Measurements from ENCODE around the gene PIH1D1.
"Not testable (repeated sequence)": the region's sequence is repeated elsewhere in the genome, so short reads cannot be mapped to it uniquely, and the experiment has no call there.

Gene PIH1D1

GRCh38 chr19:49453013-49453756 lies 1.6 kb upstream of the PIH1D1 start, which contains the start of gene ALDH16A1:
TSS of gene ALDH16A1 (plus strand) at chr19:49453225. CDS start at chr19:49453332, 107 bp downstream.
- H3K4me3 Mint-ChIP-seq = peak within 1 kb of the TSS; percentile 100
- H3K36me3 Mint-ChIP-seq (ENCODE audit: low read depth) = peaks cover 43% of the 10 kb centered on the region
- H3K27me3 Mint-ChIP-seq = no peaks in the 10 kb centered on the region
- peaks cover 45% of the 10 kb centered on the region for H3K4me1 Mint-ChIP-seq (ENCODE audit: low read depth)
- H3K9me3 Mint-ChIP-seq = no peaks in the 10 kb centered on the region
- H3K27ac Mint-ChIP-seq = peak within 1 kb of the TSS; percentile 100

GRCh38 chr19:49450405-49450804 lies 1.2 kb downstream of the PIH1D1 start:
- Mint-ChIP-seq H3K4me1 (ENCODE audit: low read depth) (peaks cover 45% of the 10 kb centered on the region), H3K36me3 (ENCODE audit: low read depth) (peaks cover 38% of the 10 kb centered on the region)

GRCh38 chr19:49448432-49448786 lies 3.2 kb downstream of the PIH1D1 start:
- H3K4me1 Mint-ChIP-seq (ENCODE audit: low read depth) = peaks cover 47% of the 10 kb centered on the region
- H3K27ac Mint-ChIP-seq = peak overlapping the region; percentile 28
- no peaks in the 10 kb centered on the region for H3K9me3 Mint-ChIP-seq
- H3K27me3 Mint-ChIP-seq = no peaks in the 10 kb centered on the region
- H3K36me3 Mint-ChIP-seq (ENCODE audit: low read depth) = peaks cover 38% of the 10 kb centered on the region
- H3K4me3 Mint-ChIP-seq = peak overlapping the region; percentile 52

More at GRCh38 chr19:49450405-49450804, 1.2 kb downstream of the PIH1D1 start:
- no peaks in the 10 kb centered on the region for H3K27me3 Mint-ChIP-seq
- no peaks in the 10 kb centered on the region for H3K9me3 Mint-ChIP-seq
- H3K27ac Mint-ChIP-seq = peak overlapping the region; percentile 69
- peak overlapping the region; percentile 100 for H3K4me3 Mint-ChIP-seq

- Mint-ChIP-seq H3K4me3 (no peak overlapping the region), H3K27ac (peak overlapping the region; percentile 28), H3K36me3 (ENCODE audit: low read depth) (peaks cover 38% of the 10 kb centered on the region), H3K9me3 (no peaks in the 10 kb centered on the region), H3K27me3 (no peaks in the 10 kb centered on the region), H3K4me1 (ENCODE audit: low read depth) (peaks cover 41% of the 10 kb centered on the region)
These were observed 3.9 kb downstream of the PIH1D1 start for GRCh38 chr19:49447485-49448431.

GRCh38 chr19:49445997-49446396 lies 5.6 kb downstream of the PIH1D1 start:
- Mint-ChIP-seq H3K4me3 (no peak overlapping the region), H3K9me3 (no peaks in the 10 kb centered on the region), H3K27me3 (peaks cover 15% of the 10 kb centered on the region), H3K36me3 (ENCODE audit: low read depth) (peaks cover 33% of the 10 kb centered on the region), H3K4me1 (ENCODE audit: low read depth) (peaks cover 42% of the 10 kb centered on the region), H3K27ac (no peak overlapping the region)

GRCh38 chr19:49444100-49444700 lies 7.4 kb downstream of the PIH1D1 start:
- peaks cover 24% of the 10 kb centered on the region for H3K36me3 Mint-ChIP-seq (ENCODE audit: low read depth)
- peaks cover 38% of the 10 kb centered on the region for H3K4me1 Mint-ChIP-seq (ENCODE audit: low read depth)
- H3K27me3 Mint-ChIP-seq = peaks cover 33% of the 10 kb centered on the region
- H3K4me3 Mint-ChIP-seq = peak overlapping the region; percentile 76
- H3K9me3 Mint-ChIP-seq = not testable (repeated sequence)
- H3K27ac Mint-ChIP-seq = peak overlapping the region; percentile 74

- H3K27me3 Mint-ChIP-seq = peaks cover 39% of the 10 kb centered on the region
- peak overlapping the region; percentile 88 for H3K27ac Mint-ChIP-seq
- peak overlapping the region; percentile 76 for H3K4me3 Mint-ChIP-seq
- H3K4me1 Mint-ChIP-seq (ENCODE audit: low read depth) = peaks cover 36% of the 10 kb centered on the region
- H3K36me3 Mint-ChIP-seq (ENCODE audit: low read depth) = peaks cover 18% of the 10 kb centered on the region
- no peaks in the 10 kb centered on the region for H3K9me3 Mint-ChIP-seq
These were observed 8.1 kb downstream of the PIH1D1 start for GRCh38 chr19:49443366-49444099.

- peak overlapping the region; percentile 76 for H3K4me3 Mint-ChIP-seq
- H3K36me3 Mint-ChIP-seq (ENCODE audit: low read depth) = peaks cover 12% of the 10 kb centered on the region
- no peaks in the 10 kb centered on the region for H3K9me3 Mint-ChIP-seq
- H3K4me1 Mint-ChIP-seq (ENCODE audit: low read depth) = peaks cover 31% of the 10 kb centered on the region
- H3K27ac Mint-ChIP-seq = peak overlapping the region; percentile 88
- H3K27me3 Mint-ChIP-seq = peaks cover 46% of the 10 kb centered on the region
These were observed 8.7 kb downstream of the PIH1D1 start for GRCh38 chr19:49442771-49443365.

GRCh38 chr19:49442354-49442753 lies 9.3 kb downstream of the PIH1D1 start:
- Mint-ChIP-seq H3K27me3 (peaks cover 51% of the 10 kb centered on the region), H3K27ac (no peak overlapping the region), H3K9me3 (no peaks in the 10 kb centered on the region), H3K36me3 (ENCODE audit: low read depth) (peaks cover 12% of the 10 kb centered on the region), H3K4me1 (ENCODE audit: low read depth) (peaks cover 31% of the 10 kb centered on the region), H3K4me3 (peak overlapping the region; percentile 76)

- Mint-ChIP-seq H3K4me3 (peak overlapping the region; percentile 76), H3K4me1 (ENCODE audit: low read depth) (peaks cover 32% of the 10 kb centered on the region), H3K36me3 (ENCODE audit: low read depth) (peaks cover 11% of the 10 kb centered on the region), H3K27ac (no peak overlapping the region), H3K9me3 (no peaks in the 10 kb centered on the region), H3K27me3 (peaks cover 55% of the 10 kb centered on the region)
These were observed 9.7 kb downstream of the PIH1D1 start for GRCh38 chr19:49441960-49442350.

GRCh38 chr19:49441210-49441959 lies 10.2 kb downstream of the PIH1D1 start, which contains the start of gene SLC17A7:
TSS of gene SLC17A7 (minus strand) at chr19:49441527. CDS start at chr19:49441379, 148 bp downstream.
- Mint-ChIP-seq H3K36me3 (ENCODE audit: low read depth) (peaks cover 5% of the 10 kb centered on the region), H3K4me3 (peak within 1 kb of the TSS; percentile 76), H3K27me3 (peaks cover 59% of the 10 kb centered on the region), H3K4me1 (ENCODE audit: low read depth) (peaks cover 38% of the 10 kb centered on the region), H3K27ac (peak within 1 kb of the TSS; percentile 34), H3K9me3 (no peaks in the 10 kb centered on the region)

- Mint-ChIP-seq H3K4me3 (peak overlapping the region; percentile 57), H3K27me3 (peaks cover 66% of the 10 kb centered on the region), H3K4me1 (ENCODE audit: low read depth) (peaks cover 44% of the 10 kb centered on the region), H3K36me3 (ENCODE audit: low read depth) (peaks cover 5% of the 10 kb centered on the region), H3K9me3 (no peaks in the 10 kb centered on the region), H3K27ac (peak overlapping the region; percentile 34)
These were observed 11.0 kb downstream of the PIH1D1 start for GRCh38 chr19:49440439-49441209.

- H3K27me3 Mint-ChIP-seq = peaks cover 74% of the 10 kb centered on the region
- H3K27ac Mint-ChIP-seq = no peak overlapping the region
- no peak overlapping the region for H3K4me3 Mint-ChIP-seq
These were observed 11.8 kb downstream of the PIH1D1 start for GRCh38 chr19:49439836-49440235.

More at GRCh38 chr19:49439836-49440235, 11.8 kb downstream of the PIH1D1 start:
- H3K4me1 Mint-ChIP-seq (ENCODE audit: low read depth) = peaks cover 45% of the 10 kb centered on the region
- H3K36me3 Mint-ChIP-seq (ENCODE audit: low read depth) = peaks cover 5% of the 10 kb centered on the region
- H3K9me3 Mint-ChIP-seq = no peaks in the 10 kb centered on the region
